NCI-H1694 (cell line): Measurements from ENCODE around the gene DAZAP1.
A peak's percentile ranks its signal among the peaks of the same experiment; 100 is the strongest.
"Not testable (repeated sequence)": the region's sequence is repeated elsewhere in the genome, so short reads cannot be mapped to it uniquely, and the experiment has no call there.

Experiments
- DNase-seq: peaks from one replicate; lab custom pipeline; 2025; lab: John Stamatoyannopoulos, UW

The DAZAP1 gene

DNA sequence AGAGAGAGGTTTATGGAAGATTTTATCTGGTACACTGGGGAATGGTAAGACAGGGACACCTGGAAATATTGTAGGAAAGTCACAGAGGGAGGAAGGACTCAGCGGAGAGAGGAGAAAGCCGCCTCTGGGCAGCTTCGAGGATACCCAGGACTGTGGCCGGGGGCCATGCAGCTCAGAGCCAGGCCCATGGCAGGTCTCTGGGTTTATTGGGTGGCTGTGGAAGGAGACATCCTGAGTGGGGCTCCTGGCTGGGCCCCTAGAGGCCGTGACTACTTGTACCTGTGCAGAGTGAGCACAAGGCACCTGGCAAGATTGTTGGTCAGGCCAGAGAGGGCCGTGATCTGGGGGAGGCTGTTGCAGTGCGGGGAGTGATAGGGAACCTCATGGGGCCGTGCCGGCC lies 3.4 kb downstream of the DAZAP1 start:
- DNase-seq = no peak

DNA sequence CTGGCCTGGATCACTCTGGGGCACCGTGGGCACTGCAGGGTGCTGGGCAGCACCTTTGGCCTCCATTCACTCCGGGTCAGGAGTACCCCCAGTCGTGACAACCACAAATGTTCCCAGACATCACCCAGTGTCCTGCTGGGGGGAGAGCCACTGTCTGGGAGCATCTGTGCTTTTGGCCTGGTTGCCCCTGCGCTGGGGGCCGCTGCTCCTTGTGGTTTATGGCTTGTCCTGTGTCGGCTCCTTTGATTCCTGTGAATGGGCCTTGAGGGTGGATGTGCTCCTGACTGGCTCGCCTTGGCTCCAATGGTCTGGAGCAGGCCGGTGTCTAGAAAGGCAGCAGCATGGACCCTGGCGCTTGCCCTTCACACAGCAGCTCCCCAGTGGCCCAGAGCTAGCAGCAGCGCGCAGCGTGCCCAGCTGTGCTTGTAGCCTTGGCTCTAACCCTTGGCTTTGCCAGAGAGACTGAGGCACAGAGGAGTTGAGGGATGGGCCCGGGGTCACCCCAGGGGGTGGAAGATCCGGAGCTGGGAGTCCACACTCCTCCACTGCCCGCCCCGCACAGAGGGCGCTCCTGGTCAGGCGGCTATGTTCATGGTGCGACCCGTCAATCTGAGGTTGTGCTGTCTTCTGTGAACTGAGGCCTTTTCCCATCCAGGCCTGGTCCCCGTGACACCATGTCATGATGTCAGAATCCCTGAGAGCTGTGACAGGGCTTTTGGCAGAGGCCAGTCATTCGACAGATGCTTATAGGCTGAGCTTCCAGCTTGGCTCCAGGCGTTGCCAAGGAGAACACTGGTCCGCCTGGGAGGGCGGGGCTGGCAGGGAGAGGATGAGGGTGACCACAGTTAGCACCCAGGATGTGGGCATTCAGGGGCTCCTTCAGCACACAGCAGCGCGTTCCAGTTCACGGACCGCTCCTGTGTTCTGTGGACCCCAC lies 4.1 kb downstream of the DAZAP1 start:
- peak; percentile 79 for DNase-seq

- DNase-seq = no peak
These were observed 5.0 kb downstream of the DAZAP1 start for GRCh38 chr19:1412323-1412923.

DNA sequence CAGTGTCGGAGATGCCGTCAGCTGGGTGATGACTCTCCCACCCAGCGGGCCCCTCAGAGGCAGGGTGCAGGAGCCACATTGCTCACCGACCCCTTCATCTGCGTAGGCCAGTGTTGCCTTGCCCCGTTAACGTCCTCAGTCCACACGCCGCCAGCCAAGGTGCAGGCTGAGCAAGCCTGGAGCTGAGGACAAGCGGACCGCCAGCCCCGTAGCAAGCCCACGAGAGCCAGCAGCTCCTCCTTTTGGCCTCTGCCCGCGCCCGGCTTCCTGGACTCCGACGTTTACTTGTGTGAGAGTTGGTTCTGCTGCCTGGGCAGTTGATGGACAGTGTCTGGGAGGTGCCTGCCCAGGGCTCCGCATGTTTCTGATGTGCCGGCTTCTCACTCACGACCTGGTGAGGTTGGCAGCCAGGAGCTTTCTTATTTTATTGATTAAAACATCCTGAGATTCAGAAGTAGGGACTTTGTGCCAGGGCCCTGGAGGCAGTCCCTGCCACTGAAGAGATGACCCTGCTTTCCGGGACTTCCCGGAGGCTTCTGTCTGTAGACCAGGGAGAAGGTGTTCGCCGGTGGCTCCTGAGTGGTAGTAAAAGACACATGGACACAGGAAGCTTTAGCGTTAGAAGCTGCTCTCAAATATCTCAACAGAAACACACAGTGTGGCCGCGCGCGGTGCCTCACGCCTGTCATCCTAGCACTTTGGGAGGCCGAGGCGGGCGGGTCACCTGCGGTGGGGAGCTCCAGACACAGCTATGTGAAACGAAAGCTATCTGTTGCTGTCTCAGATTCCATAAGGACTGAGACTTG lies 5.8 kb downstream of the DAZAP1 start:
- no peak for DNase-seq

DNA sequence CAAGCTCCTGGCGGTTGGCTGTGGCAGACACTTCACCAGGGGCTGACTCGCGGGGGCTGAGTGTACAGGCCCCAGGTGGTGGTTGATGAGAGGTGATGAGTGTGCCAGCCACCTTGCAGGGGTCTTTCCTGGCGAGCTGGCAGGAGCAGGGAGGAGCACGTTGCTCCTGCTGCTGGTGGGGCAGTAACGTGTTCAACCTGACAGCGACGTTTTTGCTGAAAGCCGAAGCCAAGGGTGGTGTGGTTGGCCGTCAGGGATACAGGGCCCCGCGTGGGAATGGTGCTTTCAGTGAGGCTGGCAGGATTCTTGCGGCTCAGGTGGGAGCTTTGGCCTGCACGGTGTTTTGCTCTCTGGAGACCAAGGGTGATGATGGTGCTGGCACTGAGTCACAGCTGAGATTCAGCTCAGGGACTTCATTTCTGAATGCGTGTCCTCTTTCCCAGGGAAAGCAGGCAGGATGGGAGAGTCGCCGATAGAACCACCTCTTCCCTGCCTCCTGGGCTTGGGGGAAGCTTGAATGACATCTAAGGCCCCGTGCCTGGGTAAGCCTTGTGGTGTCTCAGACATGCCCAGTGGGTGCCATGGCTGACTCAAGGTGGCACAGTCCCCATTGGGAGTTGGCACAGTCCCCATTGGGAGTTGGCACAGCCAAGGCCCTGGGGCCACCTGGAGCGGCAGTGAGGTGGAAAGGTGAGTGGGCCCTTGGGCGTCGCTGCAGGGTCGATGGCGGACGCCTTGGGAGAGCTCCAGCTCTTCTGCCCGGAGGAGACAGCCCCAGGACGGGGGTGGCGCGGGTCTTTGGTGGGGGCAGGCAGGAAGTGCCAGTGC lies 8.8 kb downstream of the DAZAP1 start:
- DNase-seq = no peak

DNA sequence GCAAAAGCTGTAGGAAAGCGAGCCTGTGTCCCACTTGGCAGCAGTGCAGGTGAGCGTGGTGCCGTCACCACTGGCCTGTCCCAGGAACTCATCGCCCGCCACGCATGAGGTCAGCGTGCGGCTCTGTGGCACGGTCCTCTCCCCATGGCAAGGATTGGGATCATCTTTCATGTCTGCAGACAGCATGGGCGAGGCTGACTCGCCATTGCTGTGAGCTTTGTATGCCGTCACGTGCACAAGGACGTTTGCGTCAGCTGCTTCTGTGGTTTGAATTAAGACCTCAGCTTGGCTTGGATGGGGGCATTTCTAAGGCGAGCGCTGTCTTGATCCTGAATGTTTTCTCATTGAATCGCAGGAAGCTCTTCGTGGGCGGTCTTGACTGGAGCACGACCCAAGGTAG lies 9.8 kb downstream of the DAZAP1 start:
- DNase-seq = no peak

GRCh38 chr19:1417681-1418495 lies 10.5 kb downstream of the DAZAP1 start:
- no peak for DNase-seq

DNA sequence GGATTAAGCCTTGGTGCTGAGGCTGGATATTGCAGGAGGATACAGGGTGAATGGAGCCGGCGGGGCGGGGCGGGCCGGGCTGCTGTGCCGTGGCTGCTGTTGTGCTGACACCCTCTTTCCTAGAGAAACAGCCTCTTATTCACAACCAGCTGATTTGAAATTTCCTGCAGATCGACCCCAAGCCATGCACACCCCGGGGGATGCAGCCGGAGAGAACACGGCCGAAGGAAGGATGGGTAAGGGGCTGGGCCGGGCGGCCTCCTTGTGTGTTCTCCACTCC lies 11.1 kb downstream of the DAZAP1 start:
- no peak for DNase-seq

DNA sequence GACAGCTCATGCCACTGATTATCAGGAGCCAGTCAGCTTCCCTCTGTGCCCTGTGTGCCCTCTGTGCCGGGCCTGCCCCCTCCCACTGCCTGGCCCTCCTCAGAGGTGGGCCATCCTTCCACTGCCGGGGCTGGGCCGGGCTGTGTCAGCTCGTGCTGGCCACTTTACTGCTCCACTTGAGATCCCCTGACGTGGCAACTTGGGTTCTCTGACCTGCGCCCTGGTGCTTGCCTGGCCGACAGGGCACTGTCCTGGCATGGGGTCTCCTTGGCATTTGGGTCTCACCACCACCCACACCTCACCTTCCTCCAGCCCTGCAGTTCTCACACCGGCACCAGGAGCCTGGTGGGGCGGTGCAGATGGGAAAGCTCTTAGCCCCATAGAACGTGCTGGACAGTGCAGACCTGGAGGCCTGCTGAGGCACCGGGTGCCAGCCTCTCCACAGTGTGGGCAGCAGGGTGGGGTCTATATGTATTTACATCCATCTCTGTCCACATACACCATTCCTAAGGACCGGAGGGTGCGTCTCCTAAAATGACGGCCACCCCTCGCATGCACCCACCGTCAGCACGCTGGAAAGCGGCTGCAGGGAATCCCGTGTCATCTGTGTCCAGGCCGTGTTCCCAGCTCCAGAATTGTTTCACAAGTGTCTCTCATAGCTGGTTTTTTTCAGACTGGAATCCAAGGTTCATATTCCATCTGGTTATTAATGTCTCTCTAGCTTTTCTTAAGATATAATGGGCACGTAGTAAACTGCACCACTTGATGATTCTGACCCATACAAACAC lies 11.8 kb downstream of the DAZAP1 start:
- DNase-seq = no peak

DNA sequence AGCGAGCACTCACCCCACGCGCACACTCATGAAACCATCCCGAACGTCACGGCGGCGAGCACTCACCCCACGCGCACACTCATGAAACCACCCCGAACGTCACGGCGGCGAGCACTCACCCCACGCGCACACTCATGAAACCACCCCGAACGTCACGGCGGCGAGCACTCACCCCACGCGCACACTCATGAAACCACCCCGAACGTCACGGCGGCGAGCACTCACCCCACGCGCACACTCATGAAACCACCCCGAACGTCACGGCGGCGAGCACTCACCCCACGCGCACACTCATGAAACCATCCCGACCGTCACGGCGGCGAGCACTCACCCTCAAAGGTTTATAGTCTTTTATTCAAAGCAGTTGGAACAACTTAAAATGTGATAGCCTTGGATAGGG lies 12.7 kb downstream of the DAZAP1 start:
- DNase-seq = not testable (repeated sequence)

GRCh38 chr19:1420590-1420989 lies 13.2 kb downstream of the DAZAP1 start:
- DNase-seq = no peak

DNA sequence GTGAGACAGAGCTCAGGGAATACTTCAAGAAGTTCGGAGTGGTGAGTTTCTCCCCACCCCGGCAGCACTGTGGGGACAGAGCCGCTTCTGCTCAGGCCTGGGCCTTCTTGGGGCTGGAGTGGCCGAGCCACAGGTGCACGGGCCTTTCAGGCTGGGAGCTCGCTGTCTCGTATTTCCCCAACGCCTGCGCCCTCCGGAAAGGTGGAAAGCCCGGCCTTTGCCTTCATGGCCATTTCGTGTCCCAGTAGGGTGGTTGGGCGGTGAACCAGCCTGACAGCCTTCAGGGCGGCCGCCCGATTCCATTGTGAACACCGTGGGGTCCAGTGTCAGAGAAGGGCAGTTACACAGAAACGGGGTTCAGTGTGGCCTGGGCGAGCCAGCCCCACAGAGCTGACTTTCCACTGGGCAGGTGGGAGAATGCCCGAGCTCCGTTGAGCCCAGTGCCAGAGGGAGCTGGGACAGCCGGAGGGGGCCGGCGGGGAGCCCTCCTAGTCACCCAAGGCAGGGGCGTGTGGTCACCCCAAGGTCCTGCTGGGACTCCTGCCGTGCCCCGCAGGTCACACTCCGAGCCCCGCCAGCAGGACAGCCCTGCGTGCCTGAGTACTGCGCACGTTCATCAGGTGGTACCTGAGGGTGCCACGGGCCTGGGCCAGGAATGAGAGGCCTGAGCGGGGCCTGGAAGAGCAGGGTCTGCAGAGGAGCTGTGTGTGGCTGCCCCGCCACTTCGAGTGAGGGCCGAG lies 14.0 kb downstream of the DAZAP1 start:
- no peak for DNase-seq

DNA sequence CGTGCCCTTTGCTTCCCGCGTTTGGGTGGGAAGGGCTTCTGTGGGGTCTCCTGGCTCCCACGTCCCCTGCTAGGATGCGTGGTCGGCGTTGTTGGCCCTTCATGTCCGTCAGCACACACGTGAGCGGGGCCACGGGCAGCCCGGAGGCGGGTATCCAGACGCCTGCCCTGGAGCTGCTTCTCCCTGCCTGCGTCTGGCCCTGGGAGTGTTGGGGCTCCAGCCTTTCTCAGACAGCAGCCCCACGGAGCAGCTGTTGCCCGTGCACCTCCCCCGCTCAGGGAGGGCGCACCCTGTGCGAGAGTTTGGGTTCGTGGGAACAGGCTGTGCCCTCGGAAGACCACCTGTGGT lies 14.5 kb downstream of the DAZAP1 start:
- DNase-seq = no peak

GRCh38 chr19:1422360-1422759 lies 15.0 kb downstream of the DAZAP1 start:
- DNase-seq = no peak

GRCh38 chr19:1422943-1423342 lies 15.6 kb downstream of the DAZAP1 start:
- no peak for DNase-seq

GRCh38 chr19:1423436-1424191 lies 16.2 kb downstream of the DAZAP1 start:
- DNase-seq = no peak

- no peak for DNase-seq
These were observed 17.0 kb downstream of the DAZAP1 start for GRCh38 chr19:1424192-1424955.
